ENCODE results near the gene ADI1.

DNA sequence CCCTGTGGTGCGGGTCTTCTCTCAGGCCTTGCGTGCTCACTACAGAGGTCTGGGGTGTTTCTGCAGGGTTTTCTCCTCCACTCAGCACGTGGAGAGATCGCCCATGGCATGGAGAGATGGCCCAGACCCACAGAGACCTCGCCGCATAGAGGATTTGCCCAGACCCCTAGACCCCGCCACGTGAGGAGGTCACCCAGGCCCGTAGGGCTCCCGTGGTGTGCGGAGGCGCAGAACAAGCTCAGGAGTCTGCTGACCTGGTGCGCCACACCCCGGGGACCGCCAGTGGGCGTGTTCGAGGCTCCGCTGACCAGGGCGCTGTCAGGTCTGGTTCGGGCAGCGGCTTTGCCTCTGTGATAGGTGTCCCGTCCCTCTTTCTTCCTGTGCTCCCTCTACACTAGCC is 64.5 kb downstream of the ADI1 start:
- TF ChIP-seq, protein P1, sequence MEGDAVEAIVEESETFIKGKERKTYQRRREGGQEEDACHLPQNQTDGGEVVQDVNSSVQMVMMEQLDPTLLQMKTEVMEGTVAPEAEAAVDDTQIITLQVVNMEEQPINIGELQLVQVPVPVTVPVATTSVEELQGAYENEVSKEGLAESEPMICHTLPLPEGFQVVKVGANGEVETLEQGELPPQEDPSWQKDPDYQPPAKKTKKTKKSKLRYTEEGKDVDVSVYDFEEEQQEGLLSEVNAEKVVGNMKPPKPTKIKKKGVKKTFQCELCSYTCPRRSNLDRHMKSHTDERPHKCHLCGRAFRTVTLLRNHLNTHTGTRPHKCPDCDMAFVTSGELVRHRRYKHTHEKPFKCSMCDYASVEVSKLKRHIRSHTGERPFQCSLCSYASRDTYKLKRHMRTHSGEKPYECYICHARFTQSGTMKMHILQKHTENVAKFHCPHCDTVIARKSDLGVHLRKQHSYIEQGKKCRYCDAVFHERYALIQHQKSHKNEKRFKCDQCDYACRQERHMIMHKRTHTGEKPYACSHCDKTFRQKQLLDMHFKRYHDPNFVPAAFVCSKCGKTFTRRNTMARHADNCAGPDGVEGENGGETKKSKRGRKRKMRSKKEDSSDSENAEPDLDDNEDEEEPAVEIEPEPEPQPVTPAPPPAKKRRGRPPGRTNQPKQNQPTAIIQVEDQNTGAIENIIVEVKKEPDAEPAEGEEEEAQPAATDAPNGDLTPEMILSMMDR (IDR thresholded peaks at IDR 0.05), result no peak
- TF ChIP-seq POLR2A (IDR thresholded peaks at IDR 0.05), result no peak

Measured in adrenal gland (tissue), 5 donors.